ENCODE measurements around the gene SPATA6. TPM values are rescaled to one million over a fixed set of nuclear protein-coding genes. Genes with fewer than 3 reads are reported as not detected.

SPATA6 gene
- total and polyA plus RNA-seq, 2 donors (not counting 3 experiments of a cell fraction or from before 2014, with no cell fraction given): 0.79 to 4.9 TPM

DNA sequence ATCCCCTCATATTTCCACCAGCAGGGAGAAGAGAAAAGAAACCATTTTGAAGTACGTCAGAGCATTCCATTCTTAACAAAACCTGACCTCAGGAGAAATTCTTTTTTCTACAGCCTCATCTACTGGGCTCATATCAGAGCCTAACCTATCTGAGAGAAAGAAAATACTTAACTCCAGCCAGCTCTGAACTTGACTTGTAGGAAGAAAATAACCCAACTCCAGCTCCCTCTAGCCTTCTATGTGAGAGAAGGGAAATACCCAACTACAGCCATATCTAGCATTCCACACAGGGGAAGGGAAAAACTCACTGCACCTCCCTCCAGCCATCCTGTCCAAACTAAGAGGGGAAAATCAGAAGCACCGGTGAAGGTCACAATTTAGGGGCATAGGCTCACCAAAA lies 57.7 kb downstream of the SPATA6 start:
- H3K4me1 ChIP-seq (ENCODE audit: control insufficient read depth, extremely low read depth, insufficient read depth, low read length): no peaks in the 10 kb centered on the region
- no peaks in the 10 kb centered on the region for H4K20me1 ChIP-seq (replicated peaks; ENCODE audit: control insufficient read depth, extremely low read depth, insufficient read depth, low read length)
- DNase-seq (ENCODE audit: low read depth, low spot score) (no peak), FAIRE-seq (no peak)
- H3K27ac ChIP-seq (ENCODE audit: insufficient read depth, low read depth, low read length): no peak overlapping the region
- H2AFZ ChIP-seq (ENCODE audit: low read depth, low read length): no peak overlapping the region
- no peaks in the 10 kb centered on the region for H3K9me3 ChIP-seq (replicated peaks; ENCODE audit: control insufficient read depth, insufficient read depth, low read length)
- intact Hi-C loops (cut with micrococcal nuclease) (no loop called here), dilution Hi-C loops (cut with MboI; ENCODE audit: extremely low pct_ligation_motif_present, low sequenced_read_pairs) (no loop called here)
- POLR2A ChIA-PET: no interaction called here
- H3K4me3 ChIP-seq (replicated peaks in 1 of 3; ENCODE audit: insufficient read depth in 1 of 3, low read depth in 1 of 3, low read length in 3 of 3): no peak overlapping the region
- BruUV-seq (replicated peaks): no TSS peak
- TF ChIP-seq MYC (IDR thresholded peaks at IDR 0.05; ENCODE audit: low read depth, low read length) (no peak), FOS (IDR thresholded peaks at IDR 0.05; ENCODE audit: borderline replicate concordance, insufficient read depth, low read length) (no peak), POLR2AphosphoS5 (IDR thresholded peaks at IDR 0.05; ENCODE audit: insufficient read depth, low read depth, low read length) (no peak), POLR2A (IDR thresholded peaks at IDR 0.05; ENCODE audit: low read depth, low read length) (no peak), JUN (IDR thresholded peaks at IDR 0.05; ENCODE audit: borderline replicate concordance, insufficient read depth, insufficient read length, low read depth) (no peak), GATA2 (IDR thresholded peaks at IDR 0.05; ENCODE audit: insufficient read depth, insufficient read length, low read depth, low read length) (no peak), EZH2 (IDR thresholded peaks at IDR 0.05; ENCODE audit: borderline replicate concordance, low read depth, low read length, severe bottlenecking) (no peak)
- TF ChIP-seq, protein P1, sequence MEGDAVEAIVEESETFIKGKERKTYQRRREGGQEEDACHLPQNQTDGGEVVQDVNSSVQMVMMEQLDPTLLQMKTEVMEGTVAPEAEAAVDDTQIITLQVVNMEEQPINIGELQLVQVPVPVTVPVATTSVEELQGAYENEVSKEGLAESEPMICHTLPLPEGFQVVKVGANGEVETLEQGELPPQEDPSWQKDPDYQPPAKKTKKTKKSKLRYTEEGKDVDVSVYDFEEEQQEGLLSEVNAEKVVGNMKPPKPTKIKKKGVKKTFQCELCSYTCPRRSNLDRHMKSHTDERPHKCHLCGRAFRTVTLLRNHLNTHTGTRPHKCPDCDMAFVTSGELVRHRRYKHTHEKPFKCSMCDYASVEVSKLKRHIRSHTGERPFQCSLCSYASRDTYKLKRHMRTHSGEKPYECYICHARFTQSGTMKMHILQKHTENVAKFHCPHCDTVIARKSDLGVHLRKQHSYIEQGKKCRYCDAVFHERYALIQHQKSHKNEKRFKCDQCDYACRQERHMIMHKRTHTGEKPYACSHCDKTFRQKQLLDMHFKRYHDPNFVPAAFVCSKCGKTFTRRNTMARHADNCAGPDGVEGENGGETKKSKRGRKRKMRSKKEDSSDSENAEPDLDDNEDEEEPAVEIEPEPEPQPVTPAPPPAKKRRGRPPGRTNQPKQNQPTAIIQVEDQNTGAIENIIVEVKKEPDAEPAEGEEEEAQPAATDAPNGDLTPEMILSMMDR (IDR thresholded peaks at IDR 0.05; ENCODE audit: extremely low read depth in 1 of 2, insufficient read depth in 1 of 2, low read depth in 1 of 2, low read length in 2 of 2): no peak
- TF ChIP-seq, protein P2, sequence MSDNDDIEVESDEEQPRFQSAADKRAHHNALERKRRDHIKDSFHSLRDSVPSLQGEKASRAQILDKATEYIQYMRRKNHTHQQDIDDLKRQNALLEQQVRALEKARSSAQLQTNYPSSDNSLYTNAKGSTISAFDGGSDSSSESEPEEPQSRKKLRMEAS (IDR thresholded peaks at IDR 0.05; ENCODE audit: insufficient read depth, insufficient read length): no peak
- no peak overlapping the region for H3K9ac ChIP-seq (replicated peaks; ENCODE audit: extremely low read depth, insufficient read depth, low read length)
- no peaks in the 10 kb centered on the region for H3K36me3 ChIP-seq (ENCODE audit: control insufficient read depth in 2 of 2, extremely low read depth in 1 of 2, insufficient read depth in 2 of 2, low read length in 2 of 2)
- no peaks in the 10 kb centered on the region for H3K79me2 ChIP-seq (ENCODE audit: control insufficient read depth, insufficient read depth, low read length)
- no peaks in the 10 kb centered on the region for H3K9me1 ChIP-seq (replicated peaks; ENCODE audit: control insufficient read depth, extremely low read depth, insufficient read depth, low read length)
- CTCF ChIA-PET: interaction anchor here (1.6 kb wide), 1 partner anchor 211 kb away, joined by 3 read pairs; no protein-coding TSS in a partner anchor
- H3K4me2 ChIP-seq (ENCODE audit: insufficient read depth, low read length): no peak overlapping the region
- no peaks in the 10 kb centered on the region for H3K27me3 ChIP-seq (ENCODE audit: control insufficient read depth in 2 of 2, insufficient read depth in 2 of 2, low read length in 2 of 2)
